GM12891 (cell line): ENCODE results near the gene NAXD.
"Not testable (repeated sequence)": the region's sequence is repeated elsewhere in the genome, so short reads cannot be mapped to it uniquely, and the experiment has no call there.

ENCODE experiments used
- DNase-seq: peaks from one replicate; pipeline ENCODE4 v3.0.0; 2011; ENCODE audit warnings: low spot score; ENCODE audit not compliant: insufficient read length
- FAIRE-seq: peaks from 2 replicates; lab custom pipeline; 2011; peaks lifted over from hg19 to GRCh38; lab: Jason Lieb, UNC
- PAX5 ChIP-seq: IDR thresholded peaks from 2 replicates; pipeline ENCODE4 v1.6.1; 2011; ENCODE audit warnings: low read length, moderate library complexity, mild to moderate bottlenecking; ENCODE audit not compliant: insufficient read depth, severe bottlenecking
- POLR2A ChIP-seq: IDR thresholded peaks from 2 replicates; pipeline ENCODE4 v1.6.1; 2011; ENCODE audit warnings: low read depth, low read length, control low read depth
- POLR2AphosphoS5 ChIP-seq: IDR thresholded peaks from 2 replicates; pipeline ENCODE4 v1.6.1; 2011; ENCODE audit warnings: low read depth, low read length, control low read depth
- POU2F2 ChIP-seq: IDR thresholded peaks from 2 replicates; pipeline ENCODE4 v1.6.1; 2011; ENCODE audit warnings: low read depth, mild to moderate bottlenecking, control low read depth, low read length, moderate library complexity
- SPI1 ChIP-seq: IDR thresholded peaks from 2 replicates; pipeline ENCODE4 v1.6.1; 2011; ENCODE audit warnings: low read depth, low read length, control low read depth
- TAF1 ChIP-seq: IDR thresholded peaks from 2 replicates; pipeline ENCODE4 v1.6.1; 2011; ENCODE audit warnings: low read depth, low read length, control low read depth

NAXD gene

GRCh38 chr13:110658218-110658911, 43.0 kb downstream of the NAXD start:
- DNase-seq: not testable (repeated sequence)
- peak; percentile 98 for TF ChIP-seq SPI1
- FAIRE-seq: peak; percentile 74

- DNase-seq (no peak), FAIRE-seq (no peak)
- TF ChIP-seq PAX5 (no peak), POU2F2 (no peak)
Observed at GRCh38 chr13:110661256-110661655, 45.9 kb downstream of the NAXD start.

GRCh38 chr13:110662091-110662490, 46.7 kb downstream of the NAXD start:
- no peak for TF ChIP-seq POLR2AphosphoS5
- no peak for TF ChIP-seq TAF1
- no peak for TF ChIP-seq POLR2A
- no peak for TF ChIP-seq SPI1
- TF ChIP-seq PAX5: no peak
- TF ChIP-seq POU2F2: no peak
- no peak for DNase-seq
- no peak for FAIRE-seq

GRCh38 chr13:110662777-110663443, 47.6 kb downstream of the NAXD start:
- DNase-seq (no peak), FAIRE-seq (no peak)
- no peak for TF ChIP-seq POLR2A
- TF ChIP-seq POU2F2: no peak
- no peak for TF ChIP-seq POLR2AphosphoS5

GRCh38 chr13:110663491-110663890, 48.1 kb downstream of the NAXD start:
- TF ChIP-seq POLR2A (no peak), TAF1 (no peak), POLR2AphosphoS5 (no peak), SPI1 (no peak), PAX5 (no peak), POU2F2 (no peak)
- DNase-seq (no peak), FAIRE-seq (no peak)

- TF ChIP-seq SPI1 (no peak), TAF1 (no peak), POLR2A (no peak), PAX5 (no peak), POU2F2 (no peak), POLR2AphosphoS5 (no peak)
- DNase-seq (no peak), FAIRE-seq (no peak)
Observed at GRCh38 chr13:110664041-110664440, 48.7 kb downstream of the NAXD start.

- DNase-seq (no peak), FAIRE-seq (no peak)
- TF ChIP-seq TAF1: no peak
- no peak for TF ChIP-seq POLR2AphosphoS5
- TF ChIP-seq SPI1: no peak
- no peak for TF ChIP-seq POU2F2
Observed at GRCh38 chr13:110664673-110665072, 49.3 kb downstream of the NAXD start.

GRCh38 chr13:110665491-110666254, 50.3 kb downstream of the NAXD start:
- TF ChIP-seq PAX5: no peak
- TF ChIP-seq TAF1: no peak
- peak; percentile 41 for TF ChIP-seq SPI1
- no peak for TF ChIP-seq POU2F2
- TF ChIP-seq POLR2A: no peak
- no peak for TF ChIP-seq POLR2AphosphoS5
- DNase-seq (no peak), FAIRE-seq (no peak)

GRCh38 chr13:110666255-110666533, 50.8 kb downstream of the NAXD start:
- TF ChIP-seq POLR2AphosphoS5 (no peak), POLR2A (no peak), POU2F2 (no peak), TAF1 (no peak), PAX5 (no peak), SPI1 (no peak)
- FAIRE-seq: no peak
- no peak for DNase-seq

- FAIRE-seq (no peak), DNase-seq (no peak)
- TF ChIP-seq PAX5: no peak
- no peak for TF ChIP-seq SPI1
- TF ChIP-seq TAF1: no peak
- no peak for TF ChIP-seq POLR2A
- TF ChIP-seq POLR2AphosphoS5: no peak
- TF ChIP-seq POU2F2: no peak
Observed at GRCh38 chr13:110669036-110669435, 53.7 kb downstream of the NAXD start.

GRCh38 chr13:110669814-110670213, 54.5 kb downstream of the NAXD start:
- not testable (repeated sequence) for FAIRE-seq, DNase-seq
